Ishikawa (cell line): ENCODE measurements around the gene UNC79.

Experiments used
- CEBPB ChIP-seq: IDR thresholded peaks from 2 replicates; pipeline ENCODE4 v1.6.1; 2012
- CREB1 ChIP-seq: IDR thresholded peaks from 2 replicates; pipeline ENCODE4 v1.6.1; 2012; ENCODE audit warnings: low read depth
- EGR1 ChIP-seq: IDR thresholded peaks from 2 replicates; pipeline ENCODE4 v1.6.1; 2012
- EP300 ChIP-seq: IDR thresholded peaks from 2 replicates; pipeline ENCODE4 v1.6.1; 2012; ENCODE audit warnings: borderline replicate concordance
- FOXM1 ChIP-seq: IDR thresholded peaks from 2 replicates; pipeline ENCODE4 v1.6.1; 2012; ENCODE audit warnings: low read depth, borderline replicate concordance
- NFIC ChIP-seq: IDR thresholded peaks from 2 replicates; pipeline ENCODE4 v1.6.1; 2012
- RAD21 ChIP-seq: IDR thresholded peaks from 2 replicates; pipeline ENCODE4 v1.6.1; 2012; ENCODE audit warnings: low read depth
- TAF1 ChIP-seq: IDR thresholded peaks from 2 replicates; pipeline ENCODE4 v1.6.1; 2012; ENCODE audit warnings: low read depth, mild to moderate bottlenecking
- TCF12 ChIP-seq: IDR thresholded peaks from 2 replicates; pipeline ENCODE4 v1.6.1; 2012; ENCODE audit warnings: low read depth
- TEAD4 ChIP-seq: IDR thresholded peaks from 2 replicates; pipeline ENCODE4 v1.6.1; 2012
- YY1 ChIP-seq: IDR thresholded peaks from 2 replicates; pipeline ENCODE4 v1.6.1; 2012; ENCODE audit warnings: low read depth
- ZBTB7A ChIP-seq: IDR thresholded peaks from 2 replicates; pipeline ENCODE4 v1.6.1; 2012; ENCODE audit warnings: low read depth
- TF ChIP-seq, protein P1 (sequence below): IDR thresholded peaks from 2 replicates; pipeline ENCODE4 v1.6.1; 2012; ENCODE audit warnings: low read depth, mild to moderate bottlenecking
- TF ChIP-seq, protein P2 (sequence below): IDR thresholded peaks from 2 replicates; pipeline ENCODE4 v1.6.1; 2012
- TF ChIP-seq, protein P3 (sequence below): IDR thresholded peaks from 2 replicates; pipeline ENCODE4 v1.6.1; 2012

Gene UNC79

DNA sequence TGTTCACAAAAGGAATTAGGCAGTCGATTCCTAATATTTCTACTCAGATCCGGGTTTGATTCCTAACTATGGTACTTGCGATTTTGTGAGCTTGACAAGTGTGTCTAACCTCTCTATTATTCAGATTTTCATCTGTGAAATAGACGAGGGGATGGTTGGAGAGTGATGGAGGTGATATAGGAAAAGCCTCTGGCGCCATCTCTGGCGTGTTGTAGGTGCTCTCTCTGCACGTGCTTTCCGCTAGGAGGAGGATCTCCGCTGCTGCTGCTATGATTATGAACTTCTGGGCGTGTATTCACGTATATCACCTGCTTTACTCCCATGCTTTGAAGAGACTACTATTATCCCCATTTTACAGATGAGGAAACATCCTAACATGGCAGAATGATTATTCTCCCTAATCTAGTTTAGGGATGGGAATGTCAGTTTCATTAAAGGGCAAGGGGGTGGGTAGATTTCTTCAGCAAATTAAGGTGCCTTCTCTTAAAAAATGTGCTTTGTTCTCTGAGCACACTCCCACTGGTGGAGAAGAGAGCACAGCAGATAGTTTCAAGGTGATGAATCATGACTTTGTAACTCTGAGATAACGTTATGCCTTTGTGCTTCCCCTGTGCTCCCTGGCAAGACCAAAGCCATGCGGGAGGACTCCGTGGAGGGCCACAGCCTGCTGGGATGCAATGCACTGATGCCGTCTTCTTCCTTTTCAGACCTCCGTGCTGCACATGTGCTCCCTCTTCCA is 260.5 kb downstream of the UNC79 start:
- TF ChIP-seq, protein P1, sequence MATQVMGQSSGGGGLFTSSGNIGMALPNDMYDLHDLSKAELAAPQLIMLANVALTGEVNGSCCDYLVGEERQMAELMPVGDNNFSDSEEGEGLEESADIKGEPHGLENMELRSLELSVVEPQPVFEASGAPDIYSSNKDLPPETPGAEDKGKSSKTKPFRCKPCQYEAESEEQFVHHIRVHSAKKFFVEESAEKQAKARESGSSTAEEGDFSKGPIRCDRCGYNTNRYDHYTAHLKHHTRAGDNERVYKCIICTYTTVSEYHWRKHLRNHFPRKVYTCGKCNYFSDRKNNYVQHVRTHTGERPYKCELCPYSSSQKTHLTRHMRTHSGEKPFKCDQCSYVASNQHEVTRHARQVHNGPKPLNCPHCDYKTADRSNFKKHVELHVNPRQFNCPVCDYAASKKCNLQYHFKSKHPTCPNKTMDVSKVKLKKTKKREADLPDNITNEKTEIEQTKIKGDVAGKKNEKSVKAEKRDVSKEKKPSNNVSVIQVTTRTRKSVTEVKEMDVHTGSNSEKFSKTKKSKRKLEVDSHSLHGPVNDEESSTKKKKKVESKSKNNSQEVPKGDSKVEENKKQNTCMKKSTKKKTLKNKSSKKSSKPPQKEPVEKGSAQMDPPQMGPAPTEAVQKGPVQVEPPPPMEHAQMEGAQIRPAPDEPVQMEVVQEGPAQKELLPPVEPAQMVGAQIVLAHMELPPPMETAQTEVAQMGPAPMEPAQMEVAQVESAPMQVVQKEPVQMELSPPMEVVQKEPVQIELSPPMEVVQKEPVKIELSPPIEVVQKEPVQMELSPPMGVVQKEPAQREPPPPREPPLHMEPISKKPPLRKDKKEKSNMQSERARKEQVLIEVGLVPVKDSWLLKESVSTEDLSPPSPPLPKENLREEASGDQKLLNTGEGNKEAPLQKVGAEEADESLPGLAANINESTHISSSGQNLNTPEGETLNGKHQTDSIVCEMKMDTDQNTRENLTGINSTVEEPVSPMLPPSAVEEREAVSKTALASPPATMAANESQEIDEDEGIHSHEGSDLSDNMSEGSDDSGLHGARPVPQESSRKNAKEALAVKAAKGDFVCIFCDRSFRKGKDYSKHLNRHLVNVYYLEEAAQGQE: no peak
- TF ChIP-seq EGR1: no peak

DNA sequence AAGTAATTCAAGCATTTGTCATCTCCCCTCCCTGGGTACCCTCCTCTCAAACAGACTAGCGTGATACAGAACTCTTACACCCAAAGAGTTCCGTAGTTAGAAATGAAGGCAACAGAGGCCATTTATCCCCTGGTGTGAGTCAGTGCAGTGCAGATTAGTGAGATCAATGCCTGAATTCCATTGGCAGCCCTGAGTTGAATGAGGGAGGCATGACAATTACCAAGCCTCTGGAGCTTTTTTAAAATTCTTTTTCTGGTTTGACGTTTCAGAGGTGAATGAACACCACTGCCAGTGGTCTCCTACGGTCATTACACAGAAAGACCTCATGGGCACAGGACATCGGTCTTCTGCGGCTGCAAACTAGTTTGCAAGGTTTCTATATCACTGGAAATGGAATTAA is 263.2 kb downstream of the UNC79 start:
- no peak for TF ChIP-seq EP300

DNA sequence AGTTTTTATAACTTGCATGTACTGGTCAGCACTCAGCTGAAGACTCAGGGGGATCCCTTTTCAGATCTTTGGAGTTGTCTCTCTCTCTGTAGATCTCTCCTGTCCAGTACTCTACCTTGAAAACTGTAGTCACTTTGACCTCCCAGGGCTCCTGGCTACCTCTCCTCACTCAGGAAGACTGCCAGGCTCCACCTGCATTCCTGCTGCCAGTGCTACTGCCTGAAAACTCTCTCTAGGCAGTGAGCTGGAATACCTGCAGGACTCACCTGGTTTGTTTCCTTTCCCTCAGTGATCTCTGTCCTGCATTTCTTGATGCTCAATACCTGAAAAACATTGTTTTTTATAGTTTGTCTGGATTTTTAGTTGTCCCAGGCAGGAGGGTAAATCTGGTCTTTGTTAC is 270.2 kb downstream of the UNC79 start:
- TF ChIP-seq TEAD4: peak; percentile 60; the same call in 1 of the 2 replicates
- TF ChIP-seq TCF12: no peak

DNA sequence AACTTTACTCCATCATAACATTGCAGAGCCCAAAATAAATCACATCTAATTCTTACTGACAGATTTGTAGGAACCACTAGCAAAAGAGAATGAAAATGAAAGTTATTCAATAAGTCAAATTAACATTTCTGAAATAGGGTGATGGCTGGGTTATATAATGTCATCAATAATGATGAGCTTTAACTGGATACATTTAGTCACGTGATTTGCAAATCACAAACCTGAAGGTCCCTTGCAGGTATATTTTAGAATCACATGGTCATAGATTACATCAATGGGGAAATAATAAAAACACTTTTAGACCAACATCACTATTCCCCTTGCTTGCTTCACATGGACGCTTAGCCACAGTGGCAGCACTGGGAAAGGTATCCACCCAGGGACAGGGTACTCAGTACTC is 270.8 kb downstream of the UNC79 start:
- TF ChIP-seq EGR1: no peak
- no peak for TF ChIP-seq ZBTB7A
- no peak for TF ChIP-seq TAF1
- TF ChIP-seq, protein P2, sequence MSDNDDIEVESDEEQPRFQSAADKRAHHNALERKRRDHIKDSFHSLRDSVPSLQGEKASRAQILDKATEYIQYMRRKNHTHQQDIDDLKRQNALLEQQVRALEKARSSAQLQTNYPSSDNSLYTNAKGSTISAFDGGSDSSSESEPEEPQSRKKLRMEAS: no peak
- TF ChIP-seq EP300: no peak
- no peak for TF ChIP-seq TEAD4
- no peak for TF ChIP-seq CEBPB
- no peak for TF ChIP-seq CREB1
- TF ChIP-seq, protein P3, sequence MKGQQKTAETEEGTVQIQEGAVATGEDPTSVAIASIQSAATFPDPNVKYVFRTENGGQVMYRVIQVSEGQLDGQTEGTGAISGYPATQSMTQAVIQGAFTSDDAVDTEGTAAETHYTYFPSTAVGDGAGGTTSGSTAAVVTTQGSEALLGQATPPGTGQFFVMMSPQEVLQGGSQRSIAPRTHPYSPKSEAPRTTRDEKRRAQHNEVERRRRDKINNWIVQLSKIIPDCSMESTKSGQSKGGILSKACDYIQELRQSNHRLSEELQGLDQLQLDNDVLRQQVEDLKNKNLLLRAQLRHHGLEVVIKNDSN: no peak
- TF ChIP-seq RAD21: no peak
- no peak for TF ChIP-seq NFIC

DNA sequence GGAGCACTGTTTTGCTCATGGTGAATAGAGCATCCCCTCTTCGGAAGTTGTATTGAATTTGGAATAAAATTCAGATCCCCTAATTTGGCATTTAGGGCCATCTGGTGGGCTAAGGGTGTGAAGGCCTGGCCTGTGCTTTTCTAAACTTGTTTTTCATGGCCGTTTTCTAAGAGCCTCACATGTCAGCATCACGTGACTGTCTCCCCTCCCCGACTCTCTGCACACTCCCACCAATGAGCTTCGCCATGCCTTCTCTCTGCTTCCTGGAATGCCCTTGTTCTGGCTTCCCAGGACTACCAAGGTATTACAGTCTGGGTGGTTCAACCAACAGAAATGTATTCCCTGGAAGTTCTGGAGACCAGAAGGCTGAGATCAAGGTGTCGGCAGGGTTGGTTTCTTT is 272.2 kb downstream of the UNC79 start:
- TF ChIP-seq RAD21 (no peak), CREB1 (no peak), EGR1 (no peak), EP300 (no peak), NFIC (no peak), FOXM1 (no peak), TEAD4 (no peak), CEBPB (no peak), TCF12 (no peak), YY1 (no peak), TAF1 (no peak), ZBTB7A (no peak)
- TF ChIP-seq, protein P3: no peak
- TF ChIP-seq, protein P2: no peak
- TF ChIP-seq, protein P1: no peak

DNA sequence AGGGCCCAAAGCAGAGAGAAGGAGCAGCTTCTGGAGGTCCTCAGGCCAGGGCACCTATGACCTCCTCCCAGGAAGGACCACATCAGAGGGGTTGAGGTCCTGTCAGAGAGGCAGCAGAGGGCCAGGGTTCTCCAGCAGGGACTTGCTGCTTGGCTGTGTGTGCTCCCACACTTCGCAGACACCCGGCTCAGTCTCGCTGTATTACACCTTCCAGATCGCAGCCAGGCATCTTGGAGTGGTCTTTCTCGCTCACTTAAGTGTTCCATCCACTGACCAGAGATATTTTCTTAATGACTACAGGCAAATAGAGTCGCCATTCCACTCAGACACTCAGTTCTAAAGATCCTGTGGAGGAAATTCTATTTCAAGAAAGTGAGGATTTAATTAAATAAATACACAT is 273.2 kb downstream of the UNC79 start:
- no peak for TF ChIP-seq YY1
- no peak for TF ChIP-seq EP300
- no peak for TF ChIP-seq CEBPB
- TF ChIP-seq TCF12: no peak
- TF ChIP-seq, protein P1: no peak
- no peak for TF ChIP-seq NFIC
- no peak for TF ChIP-seq TAF1
- TF ChIP-seq, protein P3: no peak
- no peak for TF ChIP-seq RAD21
- no peak for TF ChIP-seq EGR1
- no peak for TF ChIP-seq ZBTB7A
- no peak for TF ChIP-seq CREB1
- no peak for TF ChIP-seq TEAD4
- no peak for TF ChIP-seq FOXM1
- TF ChIP-seq, protein P2: no peak
